Measurements from ENCODE around the gene CAND1.

CAND1 gene

DNA sequence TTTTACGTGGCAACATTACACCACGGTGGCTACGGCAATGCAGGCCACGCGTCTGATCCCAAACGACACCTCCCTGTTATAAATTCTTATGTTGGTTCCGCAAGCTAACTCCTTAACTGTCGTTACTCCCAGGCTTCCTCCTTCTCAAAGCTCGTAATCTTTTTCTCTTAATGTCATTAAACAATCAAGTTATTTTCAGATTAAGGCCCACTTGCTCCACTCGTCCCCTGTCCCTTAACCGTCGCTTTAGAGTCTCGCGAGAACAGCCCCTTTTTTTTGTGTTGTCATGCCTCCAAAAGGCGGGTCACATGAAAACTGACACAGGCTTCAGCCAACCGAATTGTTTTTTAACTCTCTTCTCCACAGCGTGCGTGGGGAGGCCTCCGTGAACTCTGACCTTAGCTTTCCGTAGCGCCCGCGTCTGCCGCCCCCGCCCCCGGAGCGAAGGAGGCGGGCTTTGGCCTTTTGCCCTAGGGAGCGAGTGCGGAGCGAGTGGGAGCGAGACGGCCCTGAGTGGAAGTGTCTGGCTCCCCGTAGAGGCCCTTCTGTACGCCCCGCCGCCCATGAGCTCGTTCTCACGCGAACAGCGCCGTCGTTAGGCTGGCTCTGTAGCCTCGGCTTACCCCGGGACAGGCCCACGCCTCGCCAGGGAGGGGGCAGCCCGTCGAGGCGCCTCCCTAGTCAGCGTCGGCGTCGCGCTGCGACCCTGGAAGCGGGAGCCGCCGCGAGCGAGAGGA lies at the start of gene CAND1:
CAND1 (plus strand) TSS at position 463 of the 737 bp plus-strand sequence. CDS start 360 bp downstream, outside the sequence.
- DNase-seq: peak; percentile 99

DNA sequence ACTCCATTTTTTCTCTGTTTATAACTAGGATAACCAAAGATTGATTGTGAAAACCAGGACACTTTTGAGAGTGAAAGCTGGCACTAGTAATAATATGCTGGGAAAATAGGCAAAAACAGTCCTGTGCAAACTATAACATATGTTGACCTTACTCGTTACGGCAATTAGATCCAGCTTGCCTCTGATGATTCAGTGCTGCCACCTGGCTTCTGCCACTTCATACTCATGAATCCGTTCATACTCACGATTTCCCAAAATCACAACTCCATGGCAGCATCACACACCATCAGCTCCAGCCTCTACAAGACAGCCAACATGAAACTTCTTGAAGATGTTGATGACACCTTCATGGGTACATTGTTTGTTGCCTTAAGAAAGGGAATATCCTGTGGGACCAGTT lies 49.1 kb upstream of the CAND1 start:
- peak; percentile 52 for DNase-seq

DNA sequence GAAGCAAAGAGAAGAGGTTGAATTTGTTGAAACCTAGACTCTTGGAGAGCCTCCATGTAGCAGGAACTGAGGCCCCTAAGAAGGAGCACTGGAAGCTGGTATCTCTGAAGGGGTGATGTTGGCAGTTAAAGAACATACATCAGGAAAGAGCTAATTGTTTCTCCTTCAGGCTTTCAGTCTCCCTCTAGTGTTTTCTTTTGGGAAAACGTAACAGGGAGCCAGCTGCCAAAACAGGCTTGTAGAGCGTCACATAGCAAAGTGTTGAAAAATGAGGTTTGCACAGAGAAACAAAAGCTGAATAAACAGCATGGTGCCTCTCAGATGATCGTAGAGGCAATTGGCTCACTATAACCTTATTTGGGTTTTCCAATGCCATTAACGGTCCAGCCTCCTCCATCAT lies 46.9 kb upstream of the CAND1 start:
- peak; percentile 39 for DNase-seq

DNA sequence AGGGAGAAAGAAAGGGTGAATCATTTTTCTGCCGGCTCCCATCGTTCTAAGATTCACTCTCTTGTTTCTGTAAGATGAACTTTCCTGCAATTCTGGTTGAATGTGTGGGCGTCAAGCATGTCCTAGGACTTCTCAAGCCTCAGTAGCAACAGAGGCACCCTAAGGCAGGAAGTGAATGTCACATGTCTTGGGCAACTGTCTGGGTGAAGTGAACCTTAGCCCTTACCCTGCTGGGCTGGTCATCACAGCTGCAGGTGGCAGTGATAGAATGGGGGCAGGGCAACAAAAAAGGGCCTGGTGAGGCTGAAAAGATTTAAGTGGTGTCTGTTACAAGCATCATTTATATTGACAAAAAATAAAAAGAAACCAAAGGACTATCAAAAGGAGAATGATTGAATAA lies 45.9 kb upstream of the CAND1 start:
- no peak for DNase-seq

DNA sequence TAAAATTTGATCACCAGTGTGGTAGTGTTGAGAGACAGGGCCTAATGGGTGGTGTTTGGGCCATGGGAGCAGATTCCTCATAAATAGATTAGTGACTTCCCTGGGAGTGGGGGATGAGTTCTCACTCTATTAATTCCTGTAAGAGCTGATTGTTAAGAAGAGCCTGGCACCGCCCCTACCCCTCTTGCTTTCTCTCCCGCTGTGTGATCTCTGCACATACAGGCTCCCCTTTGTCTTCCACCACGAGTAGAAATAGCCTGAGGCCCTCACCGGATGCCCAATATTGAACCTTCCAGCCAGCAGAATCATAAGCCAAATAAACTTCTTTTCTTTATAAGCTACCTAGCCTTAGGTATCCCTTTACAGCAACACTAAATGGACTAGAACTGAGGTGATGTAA lies 31.9 kb upstream of the CAND1 start:
- DNase-seq: no peak

DNA sequence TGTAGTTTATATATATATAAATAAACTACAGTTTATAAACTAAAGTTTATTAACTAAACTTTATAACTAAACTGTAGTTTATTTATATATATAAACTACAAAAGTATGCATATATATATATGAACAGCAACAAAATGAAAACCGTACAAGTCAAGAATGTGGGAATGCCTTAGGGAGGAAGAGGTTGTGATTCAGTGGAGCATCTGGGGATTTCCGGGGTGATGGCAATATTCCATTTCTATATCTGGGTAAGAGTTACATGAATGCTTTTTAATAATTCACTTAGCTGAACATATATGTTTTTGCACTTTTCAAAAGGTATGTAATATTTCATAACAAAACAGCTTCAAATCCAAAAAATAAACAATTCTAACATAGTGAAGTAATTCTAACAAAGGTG lies 30.1 kb upstream of the CAND1 start:
- no peak for DNase-seq

DNA sequence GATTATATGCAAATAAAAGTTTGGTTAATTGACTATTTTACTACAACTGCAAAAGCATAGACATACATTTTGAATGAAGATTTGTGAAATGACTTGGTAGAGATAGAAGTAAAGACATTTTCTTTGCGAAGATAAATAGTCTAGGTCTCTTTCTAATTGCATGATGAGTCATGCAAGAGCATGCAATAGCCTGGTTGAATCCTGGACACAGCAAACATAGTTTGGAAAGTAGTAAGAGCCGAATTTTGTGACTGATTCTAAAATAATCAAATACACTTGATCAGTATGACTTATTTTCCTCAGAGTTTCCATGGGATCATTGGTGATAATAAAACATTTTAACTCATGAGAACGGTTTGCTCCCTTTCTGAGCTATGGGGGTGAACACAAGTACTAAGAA lies 27.7 kb upstream of the CAND1 start:
- no peak for DNase-seq

DNA sequence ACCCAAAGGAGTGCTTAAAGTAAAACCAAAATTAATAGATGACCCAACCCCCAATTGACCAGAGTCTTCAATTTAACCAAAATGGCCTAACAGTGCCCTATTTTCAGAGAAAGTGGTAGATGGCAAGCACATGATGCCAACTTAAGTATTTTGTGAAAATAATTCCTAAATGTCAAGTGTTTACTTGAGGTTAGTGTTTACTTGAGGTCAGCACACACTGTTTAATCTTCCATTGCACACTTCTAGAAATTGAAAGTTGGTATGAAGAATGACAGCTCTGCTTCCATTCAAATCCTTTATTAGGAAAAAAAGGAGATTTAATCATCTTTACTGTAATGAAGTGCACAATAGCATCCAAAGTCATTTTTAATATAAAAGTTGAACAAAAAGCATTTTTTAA lies 25.9 kb upstream of the CAND1 start:
- no peak for DNase-seq

DNA sequence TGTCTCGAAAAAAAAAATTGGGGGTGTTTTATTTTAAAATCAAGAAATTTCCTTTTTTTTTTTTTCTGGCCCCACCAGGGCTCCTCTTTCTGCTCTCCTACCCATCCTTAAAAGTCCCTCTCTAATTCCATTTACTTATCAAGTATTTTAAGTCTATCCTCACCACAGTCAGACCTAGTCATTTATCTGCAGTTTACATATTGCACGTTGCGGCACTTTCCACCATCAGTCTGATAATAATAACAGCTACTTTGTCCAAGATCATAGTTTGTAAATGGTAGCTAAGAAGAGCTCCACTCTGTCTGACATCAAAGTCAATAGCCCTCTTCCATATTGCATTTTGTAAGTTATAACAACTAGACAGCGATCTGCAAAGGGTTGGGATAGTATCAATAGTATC lies 23.6 kb upstream of the CAND1 start:
- DNase-seq: no peak

DNA sequence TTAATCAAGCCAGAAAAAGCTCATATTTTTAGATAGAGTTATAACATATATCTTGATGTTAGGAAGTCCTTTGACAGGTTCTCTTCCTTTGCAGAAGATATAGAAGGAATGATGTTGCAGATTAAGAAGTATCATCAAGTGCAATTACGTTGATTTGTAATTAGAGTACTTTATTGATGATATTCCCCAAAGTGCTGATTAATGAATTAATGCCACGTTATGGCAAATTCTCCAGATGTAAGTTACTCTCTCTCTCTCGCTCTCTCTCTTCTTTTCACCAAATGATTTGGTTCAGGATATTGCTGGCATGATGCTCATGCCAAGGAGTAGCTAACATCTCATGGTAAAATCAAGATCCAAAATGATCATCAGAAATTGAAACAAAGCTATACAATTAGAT lies 18.1 kb upstream of the CAND1 start:
- DNase-seq: no peak

DNA sequence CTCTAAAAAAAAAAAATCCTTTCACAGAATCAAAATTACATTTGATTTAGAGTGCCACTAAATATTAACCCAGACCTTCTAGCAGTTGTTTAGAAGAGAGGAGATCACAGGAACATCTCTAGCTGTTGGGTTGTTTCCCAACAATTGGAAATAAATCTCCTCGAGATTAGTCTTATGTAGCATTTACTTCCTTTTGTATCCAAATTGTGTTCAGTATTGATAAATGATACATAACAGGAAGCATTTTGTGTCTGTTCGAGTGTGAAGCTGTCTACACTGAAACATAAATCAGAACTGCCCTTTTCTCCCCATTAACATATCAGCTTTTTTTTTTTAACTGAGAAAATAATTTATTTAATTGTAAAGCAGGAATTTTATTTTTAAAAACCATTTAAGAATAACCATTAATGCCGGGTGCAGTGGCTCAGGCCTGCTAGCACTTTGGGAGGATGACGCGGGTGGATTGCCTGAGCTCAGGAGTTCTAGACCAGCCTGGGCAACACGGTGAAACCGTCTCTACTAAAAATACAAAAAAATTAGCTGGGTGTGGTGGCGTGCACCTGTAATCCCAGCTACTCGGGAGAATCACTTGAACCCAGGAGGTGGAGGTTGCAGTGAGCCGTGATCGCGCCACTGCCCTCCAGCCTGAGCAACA lies 14.7 kb upstream of the CAND1 start:
- DNase-seq: no peak

DNA sequence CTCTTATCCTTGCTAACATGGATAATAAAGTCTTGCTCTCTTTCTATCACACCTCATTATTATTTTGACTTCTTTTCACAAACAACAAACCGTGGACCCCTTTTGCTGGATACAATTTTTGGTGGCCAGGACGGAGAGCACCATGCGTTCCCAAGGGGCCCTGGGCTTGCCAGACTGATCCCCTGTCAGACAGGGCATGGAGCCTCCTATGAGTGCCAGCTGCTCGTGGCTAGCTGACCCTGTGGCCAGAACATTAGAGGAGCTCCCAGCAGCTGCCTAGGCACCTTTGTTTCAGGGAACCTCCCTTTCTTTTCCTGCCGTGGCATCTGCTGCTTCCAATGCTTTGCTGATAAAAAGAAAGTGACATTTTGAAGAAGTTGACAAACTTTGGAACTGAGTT lies 12.5 kb upstream of the CAND1 start:
- no peak for DNase-seq

DNA sequence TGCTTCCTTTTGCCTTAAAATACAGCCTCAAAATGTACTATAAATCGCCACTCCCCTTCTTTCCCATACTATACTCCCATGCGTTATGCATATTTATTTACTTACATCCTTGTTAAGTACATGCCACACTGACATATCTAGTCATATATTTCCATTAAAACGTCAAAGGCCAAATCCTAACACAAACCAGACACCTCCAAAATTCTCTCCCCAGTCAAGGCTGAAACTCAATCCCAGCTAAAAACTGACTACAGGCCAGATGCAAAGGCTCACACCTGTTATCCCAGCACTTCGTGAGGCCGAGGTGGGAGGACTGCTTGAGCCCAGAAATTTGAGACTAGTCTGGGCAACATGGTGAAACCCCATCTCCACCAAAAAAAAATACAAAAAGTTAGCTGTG lies 5.7 kb upstream of the CAND1 start:
- no peak for DNase-seq

DNA sequence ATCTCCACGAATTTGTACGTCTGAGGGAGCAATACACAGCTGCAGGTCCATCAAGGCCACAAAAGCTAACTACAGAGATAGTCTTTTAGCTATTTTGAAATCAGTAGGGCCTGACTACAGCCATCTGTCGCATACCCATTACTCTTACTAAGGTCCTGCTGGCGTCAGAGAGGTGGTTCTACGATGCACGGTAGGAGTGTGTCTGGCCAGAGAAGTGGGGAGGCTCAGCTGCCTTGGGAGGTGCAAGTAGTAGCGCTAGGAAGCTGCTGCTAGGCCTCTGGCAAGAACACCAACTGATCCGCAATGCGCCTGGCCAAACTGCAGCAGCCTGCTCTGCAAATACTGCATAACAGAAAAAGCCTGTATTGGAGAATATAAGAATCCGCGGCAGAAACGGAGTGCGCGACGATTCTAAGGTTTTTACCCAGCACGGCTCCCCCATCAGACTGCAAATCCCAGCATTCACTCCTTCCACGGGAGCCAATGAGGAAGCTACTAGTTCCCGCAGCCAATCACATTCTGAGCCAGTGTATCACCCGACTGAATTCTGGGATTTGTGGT lies 743 bp upstream of the CAND1 start:
- DNase-seq: peak; percentile 99

DNA sequence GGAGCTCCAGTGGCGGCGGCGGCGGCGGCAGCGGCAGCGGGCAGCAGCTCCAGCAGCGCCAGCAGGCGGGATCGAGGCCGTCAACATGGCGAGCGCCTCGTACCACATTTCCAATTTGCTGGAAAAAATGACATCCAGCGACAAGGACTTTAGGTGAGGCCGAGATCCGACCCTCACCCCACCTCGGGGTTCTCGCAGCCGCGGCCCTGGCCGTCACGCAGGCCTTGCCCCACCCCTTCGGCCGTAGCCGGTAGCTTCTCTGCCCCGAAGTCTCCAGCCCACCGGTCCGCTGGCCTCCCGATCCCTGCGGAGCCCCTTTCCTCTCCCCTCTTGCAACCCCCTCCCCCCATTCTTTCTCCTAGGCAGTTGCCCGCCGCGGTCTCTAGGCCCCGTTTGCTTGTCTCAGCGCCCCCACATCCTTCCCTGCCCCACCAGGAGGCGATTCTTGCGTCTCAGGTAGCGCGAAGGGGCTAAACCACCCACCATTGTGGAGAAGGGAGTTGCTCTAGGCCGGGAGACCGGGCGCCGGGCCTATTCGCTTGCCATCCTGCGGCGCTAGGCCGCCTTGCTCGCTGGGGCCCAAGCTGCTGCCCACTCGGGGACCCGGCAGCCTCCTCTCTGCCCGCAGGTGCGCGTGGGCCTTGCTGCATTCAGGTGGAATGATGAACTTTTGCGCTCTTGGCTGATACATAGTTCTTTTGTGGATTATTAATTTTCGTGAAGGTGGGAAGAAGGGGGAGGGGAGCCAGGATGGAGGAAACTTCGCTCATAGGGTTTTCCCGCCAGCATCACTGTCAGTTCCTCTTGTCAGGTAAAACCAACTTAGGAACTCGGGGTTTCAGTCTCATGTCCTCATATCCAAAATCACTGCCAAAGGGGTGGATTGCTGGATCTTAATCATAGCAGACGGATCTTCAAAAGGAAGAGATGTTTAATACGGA lies 745 bp downstream of the CAND1 start:
- DNase-seq: peak; percentile 66

DNA sequence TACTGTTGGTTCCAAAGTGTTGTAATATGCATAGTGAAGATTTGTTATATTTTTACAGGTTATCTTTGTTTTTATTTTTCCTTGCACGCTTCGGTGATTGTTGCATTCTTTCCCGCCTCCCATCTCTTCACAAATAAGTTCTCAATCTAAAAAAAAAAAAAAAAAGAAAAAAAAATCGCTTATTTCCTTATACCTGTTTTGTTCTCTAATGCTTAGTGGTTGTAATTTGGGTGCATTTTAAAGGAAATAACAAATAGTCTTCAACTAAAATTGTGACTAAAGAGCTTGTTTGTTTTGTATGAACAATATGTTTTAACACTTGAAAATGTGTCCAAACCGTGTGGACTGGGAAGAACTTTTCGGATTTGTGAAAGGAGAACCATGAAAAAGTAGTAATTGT lies 1.5 kb downstream of the CAND1 start:
- DNase-seq: no peak

DNA sequence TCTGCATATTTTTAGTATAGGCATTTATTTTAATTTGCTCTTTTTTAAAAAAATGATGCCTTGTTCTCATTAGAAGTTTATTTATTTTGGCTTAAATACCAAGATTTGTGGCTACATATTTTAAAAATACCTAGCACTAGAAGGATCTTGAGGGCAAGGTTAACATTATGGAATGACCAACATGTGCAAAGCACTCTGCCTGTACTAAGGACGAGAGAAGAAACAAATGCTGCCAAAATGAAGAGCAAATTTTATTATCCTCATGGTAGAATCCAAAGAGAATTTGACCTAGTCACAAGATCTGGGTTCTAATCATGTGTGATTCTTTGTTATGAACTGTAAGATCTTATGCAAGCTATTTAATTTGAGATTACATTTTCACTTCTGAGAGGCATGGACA lies 2.8 kb downstream of the CAND1 start:
- DNase-seq: no peak

DNA sequence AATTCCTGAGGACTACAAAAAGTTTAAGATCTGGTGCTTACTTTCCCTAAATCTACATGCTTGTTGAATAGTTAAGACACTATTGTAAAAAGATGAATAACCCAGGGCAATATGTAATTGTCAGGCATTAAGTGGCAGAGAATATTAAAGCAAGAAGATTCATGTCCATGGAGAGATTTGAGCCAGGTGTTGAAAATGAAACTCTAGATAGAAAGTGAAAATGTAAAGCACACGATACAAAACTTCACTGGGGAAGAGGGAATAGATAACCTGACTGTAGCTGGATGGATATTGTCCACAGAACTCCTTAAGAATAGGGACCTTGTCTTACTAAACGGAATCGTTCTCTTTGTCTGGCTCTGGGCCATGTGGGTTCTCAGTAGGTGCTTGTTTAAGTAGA lies 5.0 kb downstream of the CAND1 start:
- no peak for DNase-seq

DNA sequence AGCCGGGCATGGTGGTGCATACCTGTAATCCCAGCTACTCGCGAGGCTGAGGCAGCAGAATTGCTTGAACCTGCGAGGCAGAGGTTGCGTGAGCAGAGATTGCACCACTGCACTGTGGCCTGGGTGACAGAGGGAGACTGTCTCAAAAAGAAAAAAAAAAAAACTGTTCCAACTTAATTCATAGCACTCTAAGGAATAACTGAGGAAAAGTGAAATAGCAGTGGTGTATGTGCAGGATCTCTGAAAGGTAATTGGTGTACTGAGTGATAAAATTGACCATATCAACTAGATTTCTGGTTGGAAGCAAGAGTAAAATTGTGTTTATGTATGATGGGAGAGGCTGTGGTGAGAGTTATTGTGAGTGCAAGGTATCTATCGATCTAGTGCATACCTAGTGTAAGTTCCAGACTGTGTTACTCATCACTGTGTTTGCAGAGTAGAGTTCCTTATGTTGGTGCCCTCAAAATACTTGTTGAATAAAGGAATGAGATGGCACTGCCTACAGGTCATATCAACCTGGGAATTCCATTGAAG lies 6.3 kb downstream of the CAND1 start:
- no peak for DNase-seq

DNA sequence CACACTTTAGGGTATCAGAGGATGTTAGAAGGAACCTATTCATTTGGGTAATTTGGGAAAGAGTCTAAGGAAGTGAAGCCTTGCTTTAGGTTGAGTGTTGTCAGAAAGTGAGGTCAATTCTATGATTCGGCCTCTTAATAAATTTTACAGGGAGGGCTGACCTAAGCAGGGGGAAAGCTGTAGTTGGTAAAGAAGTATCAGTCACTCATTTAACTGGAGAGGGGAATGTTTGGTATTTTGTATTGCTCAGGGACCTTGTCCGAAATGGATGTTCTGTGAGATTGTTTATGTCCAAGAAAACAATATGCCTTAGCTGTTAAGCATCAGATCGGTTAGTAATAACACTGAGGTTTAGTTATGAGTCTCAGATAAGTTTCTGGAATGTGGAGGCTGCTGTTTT lies 7.3 kb downstream of the CAND1 start:
- DNase-seq: no peak

DNA sequence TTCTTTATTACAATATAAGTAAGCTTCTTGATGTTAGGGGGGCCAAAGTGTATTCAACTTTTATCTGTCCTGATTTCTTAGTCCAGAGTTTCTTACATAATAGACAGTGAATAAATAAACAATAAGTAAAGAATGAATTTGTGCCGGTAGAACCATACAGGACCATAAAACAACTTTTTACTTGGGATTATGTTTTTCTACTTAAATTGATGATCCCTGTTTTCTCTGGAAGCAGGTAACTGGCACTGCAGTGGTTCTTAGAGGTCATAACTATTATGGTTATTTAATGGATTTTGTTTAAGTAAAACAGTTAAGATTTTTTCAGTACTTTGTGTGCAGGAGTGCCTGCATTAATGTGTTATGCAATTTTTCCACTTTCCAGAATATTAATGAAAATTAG lies 10.5 kb downstream of the CAND1 start:
- no peak for DNase-seq

DNA sequence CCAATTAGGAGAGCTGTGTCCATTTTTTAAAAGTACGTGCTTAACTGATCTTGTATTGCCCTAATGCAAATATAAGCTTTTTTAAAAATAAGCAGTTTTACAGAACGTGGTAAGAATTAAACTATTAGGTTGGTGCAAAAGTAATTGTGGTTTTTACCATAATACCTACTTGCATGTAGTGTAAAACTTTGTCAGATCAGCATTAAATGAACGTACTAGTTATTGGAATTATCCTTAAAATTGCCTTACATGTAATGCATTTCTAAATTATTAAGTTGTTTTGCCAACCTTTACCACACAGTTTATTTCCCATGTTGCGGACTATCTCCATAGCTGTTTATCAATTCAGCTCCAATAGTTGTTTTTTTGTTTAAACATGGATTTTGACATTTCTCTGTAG lies 10.9 kb downstream of the CAND1 start:
- no peak for DNase-seq

DNA sequence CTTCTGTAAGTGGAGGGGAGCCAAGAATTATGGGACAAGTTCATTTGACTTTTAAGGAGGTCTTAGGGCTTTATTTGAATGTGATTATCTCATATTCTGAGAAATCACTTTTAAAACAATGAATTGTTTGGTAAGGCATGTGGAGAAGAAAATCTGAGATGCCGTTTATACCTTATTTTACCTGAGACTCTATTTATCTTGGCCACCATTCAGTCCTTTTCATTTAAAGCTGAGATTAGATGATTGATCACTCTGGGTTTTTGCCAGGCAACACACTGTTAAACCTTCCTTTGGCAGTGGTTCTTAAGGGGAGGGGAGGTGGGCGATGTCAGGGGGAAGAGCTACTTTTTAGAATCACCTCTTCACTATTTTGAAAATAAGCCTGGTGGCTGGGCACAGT lies 11.4 kb downstream of the CAND1 start:
- no peak for DNase-seq
